K562 (cell line): ENCODE results near the gene SPEM2. TPM values are rescaled to one million over a fixed set of nuclear protein-coding genes. Genes with fewer than 3 reads are reported as not detected.

ENCODE experiments used
- ATAC-seq: fragments of 200-7000 bp; cut with Tn5 transposase; 3 replicates; pipeline ENCODE4 v1.9.1; 2020; ENCODE audit warnings: moderate library complexity
- BruUV-seq: library from RNA; stranded (reverse); fragments of 400-500 nt; replicated peaks from 2 replicates; lab custom pipeline; 2021; lab: Mats Ljungman, UMichigan
- CTCF ChIA-PET: fragments of 300-600 bp; formaldehyde crosslinking; extraction: SDS; loops from one replicate; lab custom pipeline; 2021; ENCODE audit warnings: low intra/inter-chr PET ratio; lab: Yijun Ruan, JAX
- POLR2A ChIA-PET: fragments of 300-600, 350-650 bp; sonication (Branson Sonifier 250); formaldehyde crosslinking; extraction: SDS; loops from one replicate; lab custom pipeline; 2021; ENCODE audit warnings: antibody characterized with exemption, inconsistent platforms; lab: Yijun Ruan, JAX
- DNase-seq, 4 experiments: peaks; one replicate each; pipeline versions ENCODE4 v3.0.0 to v3.0.0-alpha.2; 2011 to 2018; ENCODE audit warnings: low spot score in 3 of 4, mixed read lengths in 3 of 4; ENCODE audit errors: extremely low read depth in 1 of 4
- FAIRE-seq: peaks from 2 replicates; lab custom pipeline; 2011; peaks lifted over from hg19 to GRCh38; lab: Jason Lieb, UNC
- H2AFZ ChIP-seq: 2 replicates; pipeline ENCODE4 v1.6.0; 2011; ENCODE audit warnings: low read depth, low read length, control low read depth, inconsistent platforms
- H3K27ac ChIP-seq: fragments of 200-600 bp; 3 replicates; pipeline ENCODE4 v1.8.0; 2011; ENCODE audit warnings: low read depth, mild to moderate bottlenecking, control low read depth, inconsistent platforms, low read length, moderate library complexity, mixed read lengths; ENCODE audit errors: extremely low read depth
- H3K27me3 ChIP-seq, 2 experiments: fragments of 300-600 bp in 1 of 2; 2 replicates in 1 of 2; 3 replicates in 1 of 2; pipeline versions ENCODE4 v1.6.0 to v1.8.0; 2011; ENCODE audit warnings: inconsistent platforms in 2 of 2, low read length in 2 of 2, mild to moderate bottlenecking in 1 of 2, mixed read lengths in 1 of 2, moderate library complexity in 1 of 2; ENCODE audit not compliant: control insufficient read depth in 2 of 2, insufficient read depth in 2 of 2
- H3K36me3 ChIP-seq: fragments of 300-600 bp; 3 replicates; pipeline ENCODE4 v1.8.0; 2011; ENCODE audit warnings: mild to moderate bottlenecking, low read length, inconsistent platforms; ENCODE audit not compliant: control insufficient read depth, insufficient read depth
- H3K4me1 ChIP-seq, 2 experiments: fragments of 200-600 bp in 1 of 2; replicated peaks in 1 of 2; 2 replicates in 1 of 2; 3 replicates in 1 of 2; pipeline versions ENCODE4 v1.5.1 to v1.8.0; 2011; ENCODE audit warnings: inconsistent platforms in 2 of 2, low read length in 2 of 2, mild to moderate bottlenecking in 1 of 2, mixed read lengths in 1 of 2, moderate library complexity in 1 of 2; ENCODE audit not compliant: control insufficient read depth in 2 of 2, insufficient read depth in 2 of 2
- H3K4me2 ChIP-seq: 2 replicates; pipeline ENCODE4 v1.6.1; 2011; ENCODE audit warnings: low read length, control low read depth, inconsistent platforms, mixed read lengths; ENCODE audit not compliant: insufficient read depth
- H3K4me3 ChIP-seq: fragments of 200-600 bp; sonication (generic), shearing (Covaris generic); 2 replicates; pipeline ENCODE4 v1.5.1; 2016; ENCODE audit warnings: control low read depth, inconsistent platforms
- H3K79me2 ChIP-seq: fragments of 200-600 bp; 3 replicates; pipeline ENCODE4 v1.8.0; 2011; ENCODE audit warnings: low read length, inconsistent platforms; ENCODE audit not compliant: control insufficient read depth, insufficient read depth
- H3K9ac ChIP-seq, 2 experiments: 2 replicates each; pipeline versions ENCODE4 v1.6.0 to v1.6.1; 2011; ENCODE audit warnings: low read depth in 2 of 2, low read length in 2 of 2, control low read depth in 1 of 2, inconsistent platforms in 1 of 2, mild to moderate bottlenecking in 1 of 2, mixed read lengths in 1 of 2; ENCODE audit not compliant: insufficient read depth in 1 of 2
- H3K9me1 ChIP-seq: one replicate; pipeline ENCODE4 v1.6.0; 2011; ENCODE audit warnings: inconsistent platforms, mild to moderate bottlenecking, low read length, moderate library complexity; ENCODE audit not compliant: control insufficient read depth, insufficient read depth
- H3K9me3 ChIP-seq: replicated peaks from 2 replicates; pipeline ENCODE4 v1.5.1; 2011; ENCODE audit warnings: low read depth, low read length, inconsistent platforms; ENCODE audit not compliant: control insufficient read depth, insufficient read depth
- H4K20me1 ChIP-seq: replicated peaks from 2 replicates; pipeline ENCODE4 v1.6.1; 2011; ENCODE audit warnings: low read length, inconsistent platforms, mixed read lengths; ENCODE audit not compliant: control insufficient read depth, insufficient read depth
- KAT7 ChIP-seq: sonication (generic); formaldehyde crosslinking; IDR thresholded peaks from 2 replicates; pipeline ENCODE4 v1.8.0; 2022; ENCODE audit warnings: missing genetic modification reagents, mild to moderate bottlenecking, borderline replicate concordance
- MTA2 ChIP-seq: fragments of 450-650 bp; IDR thresholded peaks from 2 replicates; pipeline ENCODE4 v1.6.1; 2016; ENCODE audit warnings: low read depth
- NFIC ChIP-seq: fragments of 450-650 bp; IDR thresholded peaks from 2 replicates; pipeline ENCODE4 v1.6.1; 2017; ENCODE audit warnings: mild to moderate bottlenecking, inconsistent platforms
- POLR2G ChIP-seq: fragments of 200-400 bp; formaldehyde crosslinking; IDR thresholded peaks from 2 replicates; pipeline ENCODE4 v1.6.1; 2017; ENCODE audit warnings: low read depth, mild to moderate bottlenecking, antibody characterized with exemption, low read length, moderate library complexity
- RAD51 ChIP-seq: fragments of 450-650 bp; IDR thresholded peaks from 2 replicates; pipeline ENCODE4 v1.7.1; 2016; ENCODE audit warnings: low read depth, mild to moderate bottlenecking, borderline replicate concordance
- RBFOX2 ChIP-seq: fragments of 200-400 bp; formaldehyde crosslinking; IDR thresholded peaks from 2 replicates; pipeline ENCODE4 v1.6.1; 2017; ENCODE audit warnings: low read depth, mild to moderate bottlenecking, low read length, moderate library complexity
- SIRT6 ChIP-seq: IDR thresholded peaks from one replicate; pipeline ENCODE4 v1.6.1; 2012; ENCODE audit warnings: low read depth, mild to moderate bottlenecking, control low read depth, inconsistent platforms, low read length, moderate library complexity
- TEAD1 ChIP-seq, 2 experiments: fragments of 450-650 bp in 1 of 2; sonication (generic) in 1 of 2; formaldehyde crosslinking; IDR thresholded peaks; 2 replicates each; pipeline versions ENCODE4 v1.4.0 to v1.8.0; 2020 to 2022; ENCODE audit warnings: mild to moderate bottlenecking in 2 of 2, missing genetic modification reagents in 1 of 2
- U2AF2 ChIP-seq: fragments of 200-400 bp; formaldehyde crosslinking; optimal IDR thresholded peaks from 2 replicates; pipeline ENCODE3; 2017; ENCODE audit warnings: low read depth, mild to moderate bottlenecking, low read length
- ZBTB7A ChIP-seq: IDR thresholded peaks from 2 replicates; pipeline ENCODE4 v1.6.1; 2011; ENCODE audit warnings: low read depth, mild to moderate bottlenecking, low read length, moderate library complexity, borderline replicate concordance; ENCODE audit not compliant: control insufficient read depth
- ZFX ChIP-seq: sonication (generic); formaldehyde crosslinking; IDR thresholded peaks from 2 replicates; pipeline ENCODE4 v1.8.0; 2022; ENCODE audit warnings: mild to moderate bottlenecking, missing genetic modification reagents, moderate library complexity
- WGBS: fragments of 100-300 bp; shearing (Covaris generic); methylation state at CpG from one replicate; pipeline ENCODE4 v1.1.6; 2016; ENCODE audit warnings: low coverage, mixed read lengths; ENCODE audit not compliant: insufficient coverage; ENCODE audit errors: missing lambda C conversion rate; 5-methylcytosine and 5-hydroxymethylcytosine counted together
- in situ Hi-C: fragments of 300-500 bp; cut with MboI; formaldehyde crosslinking; loops from 4 replicates; pipeline ENCODE4 v1.15.0; 2018; ENCODE audit warnings: inconsistent platforms, mixed read lengths
- intact Hi-C: fragments of 100-400 bp; cut with micrococcal nuclease; formaldehyde crosslinking; loops from 2 replicates; pipeline ENCODE4 v1.14.2; 2022
- polyA plus RNA-seq, 8 experiments: library from polyadenylated mRNA; depleted of rRNA in 4 of 8; stranded (reverse) in 5 of 8; unstranded in 3 of 8; fragments of >200 nt; fragmentation: Nextera tagmentation in 2 of 8; fragmentation: Illumina TruSeq in 1 of 8; extraction: Ambion mirVana in 2 of 8; extraction: Trizol in 1 of 8; gene quantifications; 2 replicates each; pipeline versions ENCODE4 v1.2.1 to v1.2.3, GENCODE V29; 2011 to 2014; ENCODE audit warnings: inconsistent platforms in 1 of 8, missing spikeins in 1 of 8
- total RNA-seq, 7 experiments: library from RNA; depleted of rRNA in 6 of 7; stranded (reverse); fragments of >200 nt in 6 of 7; fragmentation: Illumina TruSeq in 2 of 7; extraction: Trizol in 2 of 7; gene quantifications; 2 replicates each; pipeline versions ENCODE4 v1.2.1 to v1.2.3, GENCODE V29; 2011 to 2021; ENCODE audit warnings: low replicate concordance in 1 of 7
- TF ChIP-seq, protein P1 (sequence below): sonication (generic); formaldehyde crosslinking; IDR thresholded peaks from 2 replicates; pipeline ENCODE4 v1.8.0; 2022; ENCODE audit warnings: mild to moderate bottlenecking, missing genetic modification reagents
- TF ChIP-seq, protein P2 (sequence below): sonication (generic); formaldehyde crosslinking; IDR thresholded peaks from 2 replicates; pipeline ENCODE4 v1.9.0; 2022; ENCODE audit warnings: mild to moderate bottlenecking, missing genetic modification reagents
- TF ChIP-seq, protein P3 (sequence below): fragments of 450-650 bp; IDR thresholded peaks from 2 replicates; pipeline ENCODE4 v1.6.1; 2018; ENCODE audit not compliant: partially characterized antibody

The SPEM2 gene
- total and polyA plus RNA-seq, 9 of the 15 experiments (the other 6 are each of a cell fraction or from before 2014, with no cell fraction given): not detected

DNA sequence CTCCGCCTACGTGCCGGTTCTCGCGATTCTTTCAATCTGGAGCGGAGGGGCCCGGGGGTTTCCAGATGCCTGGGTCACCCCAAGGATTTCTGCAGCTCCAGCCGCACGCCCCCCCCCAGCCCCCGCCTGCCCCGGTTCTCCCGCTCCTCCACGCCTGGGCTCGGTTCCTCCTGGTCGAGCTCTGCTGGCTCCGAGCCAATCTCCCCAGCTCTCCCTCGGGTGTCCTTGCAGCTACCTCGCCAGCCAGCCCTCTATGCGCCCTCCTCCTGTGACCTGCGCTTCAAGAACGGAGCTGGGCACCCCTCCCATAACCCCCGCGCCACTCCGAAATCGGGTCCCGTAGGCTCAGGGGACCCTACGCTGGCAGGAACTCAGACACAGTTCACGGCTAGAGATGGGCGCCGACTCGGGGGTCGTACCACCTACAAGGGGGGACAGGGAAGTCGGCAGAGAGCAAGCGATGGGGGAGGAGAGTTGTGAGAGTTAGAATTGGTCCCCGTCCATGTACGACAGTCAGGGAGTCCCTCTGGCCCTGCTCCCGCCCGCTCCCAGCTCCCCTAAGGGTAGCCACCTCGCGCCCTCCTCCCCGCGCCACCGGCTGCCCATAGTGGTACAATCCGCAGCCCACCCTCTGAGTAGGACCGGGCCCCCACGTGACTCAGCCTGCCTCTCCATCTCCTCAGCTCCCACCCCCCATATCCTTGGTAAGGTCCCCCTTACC is 14.9 kb downstream of the SPEM2 start:
- no peaks in the 10 kb centered on the region for H3K9me3 ChIP-seq
- H3K4me2 ChIP-seq: peak overlapping the region; percentile 54
- H3K9me1 ChIP-seq: peaks cover 3% of the 10 kb centered on the region
- TF ChIP-seq, protein P1, sequence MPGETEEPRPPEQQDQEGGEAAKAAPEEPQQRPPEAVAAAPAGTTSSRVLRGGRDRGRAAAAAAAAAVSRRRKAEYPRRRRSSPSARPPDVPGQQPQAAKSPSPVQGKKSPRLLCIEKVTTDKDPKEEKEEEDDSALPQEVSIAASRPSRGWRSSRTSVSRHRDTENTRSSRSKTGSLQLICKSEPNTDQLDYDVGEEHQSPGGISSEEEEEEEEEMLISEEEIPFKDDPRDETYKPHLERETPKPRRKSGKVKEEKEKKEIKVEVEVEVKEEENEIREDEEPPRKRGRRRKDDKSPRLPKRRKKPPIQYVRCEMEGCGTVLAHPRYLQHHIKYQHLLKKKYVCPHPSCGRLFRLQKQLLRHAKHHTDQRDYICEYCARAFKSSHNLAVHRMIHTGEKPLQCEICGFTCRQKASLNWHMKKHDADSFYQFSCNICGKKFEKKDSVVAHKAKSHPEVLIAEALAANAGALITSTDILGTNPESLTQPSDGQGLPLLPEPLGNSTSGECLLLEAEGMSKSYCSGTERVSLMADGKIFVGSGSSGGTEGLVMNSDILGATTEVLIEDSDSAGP (CRISPR knock-in tag): no peak
- TF ChIP-seq ZFX: peak; percentile 12; the same call in 1 of the 2 replicates
- 0 out of 2 replicates have a peak, but pooled peaks have one; percentile 40 for TF ChIP-seq POLR2G
- no peak for TF ChIP-seq U2AF2
- 0 out of 2 replicates have a peak, but pooled peaks have one; percentile 31 for TF ChIP-seq KAT7 (CRISPR knock-in tag)
- peak; percentile 45; the same call in 1 of the 2 replicates for TF ChIP-seq ZBTB7A
- TF ChIP-seq MTA2: no peak
- TF ChIP-seq, protein P2, sequence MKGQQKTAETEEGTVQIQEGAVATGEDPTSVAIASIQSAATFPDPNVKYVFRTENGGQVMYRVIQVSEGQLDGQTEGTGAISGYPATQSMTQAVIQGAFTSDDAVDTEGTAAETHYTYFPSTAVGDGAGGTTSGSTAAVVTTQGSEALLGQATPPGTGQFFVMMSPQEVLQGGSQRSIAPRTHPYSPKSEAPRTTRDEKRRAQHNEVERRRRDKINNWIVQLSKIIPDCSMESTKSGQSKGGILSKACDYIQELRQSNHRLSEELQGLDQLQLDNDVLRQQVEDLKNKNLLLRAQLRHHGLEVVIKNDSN (CRISPR knock-in tag): peak; percentile 73
- peak; percentile 45; the same call in 1 of the 2 replicates for TF ChIP-seq RAD51
- 0 out of 2 replicates have a peak, but pooled peaks have one; percentile 21 for TF ChIP-seq RBFOX2
- TF ChIP-seq SIRT6: no peak
- TF ChIP-seq, protein P3, sequence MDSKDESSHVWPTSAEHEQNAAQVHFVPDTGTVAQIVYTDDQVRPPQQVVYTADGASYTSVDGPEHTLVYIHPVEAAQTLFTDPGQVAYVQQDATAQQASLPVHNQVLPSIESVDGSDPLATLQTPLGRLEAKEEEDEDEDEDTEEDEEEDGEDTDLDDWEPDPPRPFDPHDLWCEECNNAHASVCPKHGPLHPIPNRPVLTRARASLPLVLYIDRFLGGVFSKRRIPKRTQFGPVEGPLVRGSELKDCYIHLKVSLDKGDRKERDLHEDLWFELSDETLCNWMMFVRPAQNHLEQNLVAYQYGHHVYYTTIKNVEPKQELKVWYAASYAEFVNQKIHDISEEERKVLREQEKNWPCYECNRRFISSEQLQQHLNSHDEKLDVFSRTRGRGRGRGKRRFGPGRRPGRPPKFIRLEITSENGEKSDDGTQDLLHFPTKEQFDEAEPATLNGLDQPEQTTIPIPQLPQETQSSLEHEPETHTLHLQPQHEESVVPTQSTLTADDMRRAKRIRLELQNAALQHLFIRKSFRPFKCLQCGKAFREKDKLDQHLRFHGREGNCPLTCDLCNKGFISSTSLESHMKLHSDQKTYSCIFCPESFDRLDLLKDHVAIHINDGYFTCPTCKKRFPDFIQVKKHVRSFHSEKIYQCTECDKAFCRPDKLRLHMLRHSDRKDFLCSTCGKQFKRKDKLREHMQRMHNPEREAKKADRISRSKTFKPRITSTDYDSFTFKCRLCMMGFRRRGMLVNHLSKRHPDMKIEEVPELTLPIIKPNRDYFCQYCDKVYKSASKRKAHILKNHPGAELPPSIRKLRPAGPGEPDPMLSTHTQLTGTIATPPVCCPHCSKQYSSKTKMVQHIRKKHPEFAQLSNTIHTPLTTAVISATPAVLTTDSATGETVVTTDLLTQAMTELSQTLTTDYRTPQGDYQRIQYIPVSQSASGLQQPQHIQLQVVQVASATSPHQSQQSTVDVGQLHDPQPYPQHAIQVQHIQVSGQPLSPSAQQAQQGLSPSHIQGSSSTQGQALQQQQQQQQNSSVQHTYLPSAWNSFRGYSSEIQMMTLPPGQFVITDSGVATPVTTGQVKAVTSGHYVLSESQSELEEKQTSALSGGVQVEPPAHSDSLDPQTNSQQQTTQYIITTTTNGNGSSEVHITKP: peak; percentile 96
- 0 out of 4 replicates have a peak, but pooled peaks of 1 of the 2 experiments have one; percentile 19 for TF ChIP-seq TEAD1 (CRISPR knock-in tag; IDR thresholded peaks at IDR 0.05)
- TF ChIP-seq NFIC: peak; percentile 92

More for the DNA sequence above, 14.9 kb downstream of the SPEM2 start:
- H3K27me3 ChIP-seq: no peaks in the 10 kb centered on the region
- H3K79me2 ChIP-seq: peaks cover 7% of the 10 kb centered on the region; the same call in 2 of the 3 replicates
- no peak for ATAC-seq
- ChIA-PET CTCF (no interaction called here), POLR2A (interaction anchor here (0.6 to 2.0 kb wide), 5 partner anchors 37 to 116 kb away, joined by 3 to 8 read pairs (median 4); partner anchors contain the start of gene ZBTB4)
- H3K27ac ChIP-seq: no peak overlapping the region
- intact Hi-C loops: no loop called here
- DNase-seq: peak; percentile 19 to 37 (median 30)
- WGBS: 37% methylated on average over 22 of the region's 46 CpGs
- no peaks in the 10 kb centered on the region for H3K36me3 ChIP-seq
- BruUV-seq: no TSS peak
- H3K9ac ChIP-seq: peak overlapping the region in 1 of 2 experiments; percentile 84; a peak in 3 of 4 replicates
- in situ Hi-C loops: no loop called here
- peaks cover 20 to 73% of the 10 kb centered on the region in 2 experiments; a peak in 4 of 5 replicates for H3K4me1 ChIP-seq
- H4K20me1 ChIP-seq: no peaks in the 10 kb centered on the region
- H3K4me3 ChIP-seq: no peak overlapping the region
- no peak for FAIRE-seq
- H2AFZ ChIP-seq: 0 out of 2 replicates have a peak overlapping the region, but pooled peaks have one; percentile 52
